GM13977 (cell line): ENCODE data around the gene RGS17.

ENCODE experiments used
- DNase-seq: peaks from one replicate; pipeline ENCODE4 v3.0.0; 2012; ENCODE audit warnings: low spot score
- in situ Hi-C: fragments of 300-500 bp; cut with MboI; formaldehyde crosslinking; loops from one replicate; pipeline ENCODE4 v1.12.0; 2022; ENCODE audit warnings: low sequenced_read_pairs, low pct_unique_long_range_greater_than_20kb, mixed read lengths, inconsistent platforms; ENCODE audit not compliant: unreplicated experiment
- TF ChIP-seq, protein P1 (sequence below): IDR thresholded peaks from 2 replicates; pipeline ENCODE4 v1.5.1; 2012; ENCODE audit warnings: mild to moderate bottlenecking, control low read depth; ENCODE audit not compliant: insufficient read depth; ENCODE audit errors: extremely low read depth, missing control alignments

Gene RGS17, protein sequence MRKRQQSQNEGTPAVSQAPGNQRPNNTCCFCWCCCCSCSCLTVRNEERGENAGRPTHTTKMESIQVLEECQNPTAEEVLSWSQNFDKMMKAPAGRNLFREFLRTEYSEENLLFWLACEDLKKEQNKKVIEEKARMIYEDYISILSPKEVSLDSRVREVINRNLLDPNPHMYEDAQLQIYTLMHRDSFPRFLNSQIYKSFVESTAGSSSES

DNA sequence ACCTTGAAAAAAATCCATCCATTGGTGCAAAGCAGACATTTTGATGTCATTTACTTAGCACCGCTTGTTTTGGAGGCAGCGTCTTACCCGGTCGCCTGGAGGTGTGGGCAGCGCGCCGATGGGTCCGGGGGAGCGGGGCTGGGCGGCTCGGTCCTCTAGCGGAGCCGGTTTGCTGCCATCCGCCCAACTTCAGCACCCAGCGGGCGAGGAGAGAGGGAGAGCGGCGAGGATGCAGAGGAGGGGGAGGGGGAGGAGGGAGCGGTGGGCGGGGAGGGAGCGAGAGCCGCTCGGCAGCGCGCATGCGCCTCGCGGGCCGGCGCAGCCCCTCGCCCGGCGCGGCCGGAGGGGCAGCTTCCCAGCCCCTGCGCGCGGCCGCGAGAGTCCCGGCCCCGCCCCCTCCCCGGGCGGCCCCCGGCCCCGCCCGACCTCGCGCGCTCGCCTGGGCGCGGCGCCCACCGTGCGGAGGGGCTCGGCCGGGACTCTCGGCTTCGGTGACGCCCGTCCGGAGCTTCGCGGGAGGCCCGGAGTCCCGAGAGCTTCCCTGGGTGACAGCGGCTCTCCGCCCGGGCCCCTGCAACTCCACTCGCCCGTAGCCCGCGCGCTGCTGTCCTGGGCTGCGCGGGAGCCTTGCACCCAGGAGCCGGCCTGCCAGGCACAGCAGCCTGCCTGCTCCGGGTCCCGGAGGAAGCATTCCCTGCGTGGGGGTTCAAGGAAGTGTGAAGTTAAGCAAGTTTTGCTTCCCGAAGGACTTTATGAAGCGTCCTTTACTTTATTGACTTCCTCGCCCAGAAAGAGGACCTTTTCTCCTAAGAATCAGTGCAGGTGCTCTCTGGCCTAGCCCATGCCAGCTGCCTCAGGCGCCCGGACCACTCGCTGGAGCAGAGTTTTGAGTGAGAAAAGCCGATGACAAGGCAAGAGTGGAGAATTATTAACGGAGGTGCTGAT, at the start of gene RGS17:
TSS of gene RGS17 (minus strand) at position 246 of the 945 bp plus-strand sequence. CDS start 87,264 bp downstream, outside the sequence.
- peak; percentile 88 for DNase-seq
- TF ChIP-seq, protein P1, sequence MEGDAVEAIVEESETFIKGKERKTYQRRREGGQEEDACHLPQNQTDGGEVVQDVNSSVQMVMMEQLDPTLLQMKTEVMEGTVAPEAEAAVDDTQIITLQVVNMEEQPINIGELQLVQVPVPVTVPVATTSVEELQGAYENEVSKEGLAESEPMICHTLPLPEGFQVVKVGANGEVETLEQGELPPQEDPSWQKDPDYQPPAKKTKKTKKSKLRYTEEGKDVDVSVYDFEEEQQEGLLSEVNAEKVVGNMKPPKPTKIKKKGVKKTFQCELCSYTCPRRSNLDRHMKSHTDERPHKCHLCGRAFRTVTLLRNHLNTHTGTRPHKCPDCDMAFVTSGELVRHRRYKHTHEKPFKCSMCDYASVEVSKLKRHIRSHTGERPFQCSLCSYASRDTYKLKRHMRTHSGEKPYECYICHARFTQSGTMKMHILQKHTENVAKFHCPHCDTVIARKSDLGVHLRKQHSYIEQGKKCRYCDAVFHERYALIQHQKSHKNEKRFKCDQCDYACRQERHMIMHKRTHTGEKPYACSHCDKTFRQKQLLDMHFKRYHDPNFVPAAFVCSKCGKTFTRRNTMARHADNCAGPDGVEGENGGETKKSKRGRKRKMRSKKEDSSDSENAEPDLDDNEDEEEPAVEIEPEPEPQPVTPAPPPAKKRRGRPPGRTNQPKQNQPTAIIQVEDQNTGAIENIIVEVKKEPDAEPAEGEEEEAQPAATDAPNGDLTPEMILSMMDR, result no peak
- in situ Hi-C loops, result no loop called here

DNA sequence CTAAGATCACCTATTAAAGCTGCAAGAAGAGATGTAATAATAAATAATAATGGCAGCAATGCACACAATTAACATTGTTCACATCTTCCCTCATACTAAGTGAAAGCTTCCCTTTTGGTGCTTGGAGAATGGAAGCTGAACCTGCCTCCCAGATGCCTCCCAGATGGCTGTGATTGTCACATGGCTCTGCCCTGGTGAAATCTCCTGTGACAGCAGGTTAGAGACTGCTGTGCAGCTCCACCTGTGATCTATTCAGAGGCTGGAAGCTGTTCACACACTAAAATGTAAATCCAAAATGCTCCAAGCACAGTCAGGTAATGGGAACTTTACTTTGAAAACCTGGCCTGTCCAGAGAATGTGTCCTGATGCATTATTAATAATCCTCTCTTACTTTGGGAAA, 41.7 kb upstream of the RGS17 start:
- TF ChIP-seq, protein P1, result no peak
- DNase-seq, result no peak
- in situ Hi-C loops, result no loop called here

DNA sequence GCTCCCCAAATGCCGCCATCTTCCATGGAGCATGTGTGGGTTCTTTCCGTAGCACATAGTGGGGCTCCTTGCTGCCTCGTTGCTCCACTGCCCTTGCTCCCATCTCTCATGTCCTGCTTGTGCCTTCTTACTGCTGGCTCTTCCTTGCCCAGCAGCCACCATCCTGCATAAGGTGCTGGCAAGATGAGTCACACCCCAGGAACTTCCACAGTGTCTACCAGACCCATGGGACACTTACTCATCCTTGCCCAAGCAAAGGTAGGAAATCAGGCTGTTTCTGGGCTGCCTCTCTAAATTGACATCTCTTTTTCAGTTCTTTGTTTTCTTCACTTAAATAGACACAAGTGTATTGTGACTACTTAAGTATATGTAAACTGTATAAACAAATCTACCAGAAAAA, 39.4 kb upstream of the RGS17 start:
- in situ Hi-C loops, result no loop called here
- TF ChIP-seq, protein P1, result no peak
- no peak for DNase-seq

DNA sequence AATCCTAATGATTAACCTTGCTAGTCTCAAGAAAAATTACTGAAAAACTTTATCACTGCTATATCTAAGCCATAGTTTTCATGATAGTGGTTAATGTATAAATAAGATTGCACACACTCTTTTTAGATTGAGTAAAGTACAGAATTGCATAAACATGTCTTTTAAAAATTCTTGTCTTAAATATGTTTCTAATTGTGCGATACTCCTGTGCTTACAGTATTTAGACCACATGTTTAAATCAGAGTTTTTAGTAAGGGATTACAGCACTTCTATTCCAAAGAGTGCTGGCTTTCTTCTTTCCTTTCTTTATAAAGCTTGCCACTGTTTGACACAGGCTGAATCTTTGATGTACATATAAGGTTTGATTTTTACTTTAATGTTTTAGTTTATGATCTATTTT, 36.8 kb upstream of the RGS17 start:
- DNase-seq, result no peak
- TF ChIP-seq, protein P1, result no peak
- in situ Hi-C loops, result no loop called here

DNA sequence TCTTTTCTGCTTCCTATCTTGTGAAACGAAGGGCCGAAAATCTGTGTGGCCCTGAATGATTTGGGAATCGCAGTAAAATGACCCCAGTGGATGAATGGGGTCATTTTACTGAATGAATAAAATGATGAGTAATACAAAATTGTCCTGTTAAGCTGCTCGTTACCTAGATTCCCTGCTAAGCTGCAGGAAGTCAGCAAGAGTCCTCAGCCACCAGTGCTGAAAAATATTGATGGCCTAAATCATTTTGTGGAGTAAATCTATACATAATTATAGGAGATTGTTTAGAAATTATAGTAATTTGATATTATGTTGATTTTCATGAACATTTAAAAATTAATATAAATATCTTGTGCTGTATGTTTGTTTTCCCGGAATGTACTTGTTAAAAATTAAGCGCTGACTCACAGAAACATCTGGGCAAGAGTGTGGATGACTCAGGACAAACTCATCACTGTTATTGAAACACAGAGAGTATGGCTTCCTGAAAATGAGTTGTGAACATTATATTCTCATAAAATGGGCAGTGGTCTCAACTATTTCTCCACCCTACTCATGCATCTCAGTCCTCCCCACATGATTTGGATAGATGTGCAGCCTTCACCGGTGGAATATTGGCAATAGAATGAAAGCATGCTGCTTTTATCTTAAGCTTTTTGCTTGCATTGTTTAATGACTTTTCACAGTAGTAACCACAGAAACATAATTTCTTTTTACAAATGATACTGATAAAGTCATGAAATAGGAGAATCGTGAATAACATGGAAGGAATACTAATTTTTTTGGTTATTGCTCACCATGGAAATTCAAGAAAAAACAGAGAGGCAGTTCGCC, 36.2 kb upstream of the RGS17 start:
- in situ Hi-C loops, result no loop called here
- TF ChIP-seq, protein P1, result no peak
- no peak for DNase-seq

DNA sequence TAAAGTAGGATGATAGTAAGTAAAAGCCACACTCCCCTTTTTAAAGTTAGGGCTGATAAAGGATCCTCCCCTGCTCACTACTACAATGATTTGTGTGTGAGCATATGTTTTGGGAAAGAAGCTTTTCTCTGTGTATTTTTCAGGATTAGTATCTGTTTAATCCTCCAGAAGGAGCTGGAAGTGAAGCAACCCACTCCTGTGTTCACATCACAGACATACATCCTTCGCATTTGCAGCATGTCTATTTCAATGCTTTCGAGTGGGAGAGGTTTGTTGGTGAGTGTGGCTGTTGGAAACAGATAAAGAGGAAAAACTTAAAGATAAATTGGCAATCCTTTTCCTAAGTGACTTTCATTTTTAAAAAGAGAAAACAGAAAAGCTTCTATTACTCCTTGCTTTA, 31.6 kb upstream of the RGS17 start:
- in situ Hi-C loops, result no loop called here
- no peak for DNase-seq
- TF ChIP-seq, protein P1, result no peak
